ENCODE measurements around the gene ALOX15B. TPM values are rescaled to one million over a fixed set of nuclear protein-coding genes. Genes with fewer than 3 reads are reported as not detected.
"Not testable (repeated sequence)": the region's sequence is repeated elsewhere in the genome, so short reads cannot be mapped to it uniquely, and the experiment has no call there.

Gene ALOX15B
- total RNA-seq, 1 experiment from 2014 or later = not detected

- not testable (repeated sequence) for DNase-seq (ENCODE audit: low spot score)
Measured at GRCh38 chr17:8061851-8062250, 23.0 kb downstream of the ALOX15B start.

- DNase-seq (ENCODE audit: low spot score) = no peak
Measured at GRCh38 chr17:8062435-8062806, 23.6 kb downstream of the ALOX15B start.

GRCh38 chr17:8062807-8063483, 24.1 kb downstream of the ALOX15B start:
- DNase-seq (ENCODE audit: low spot score) = no peak

GRCh38 chr17:8063761-8064534, 25.1 kb downstream of the ALOX15B start:
- DNase-seq (ENCODE audit: low spot score) = no peak

GRCh38 chr17:8064561-8065019, 25.7 kb downstream of the ALOX15B start:
- DNase-seq (ENCODE audit: low spot score) = no peak

GRCh38 chr17:8066841-8067775, 28.2 kb downstream of the ALOX15B start:
- no peak for DNase-seq (ENCODE audit: low spot score)

- no peak for DNase-seq (ENCODE audit: low spot score)
Measured at GRCh38 chr17:8067806-8068205, 28.9 kb downstream of the ALOX15B start.

- DNase-seq (ENCODE audit: low spot score) = no peak
Measured at GRCh38 chr17:8068736-8069586, 30.1 kb downstream of the ALOX15B start.

- no peak for DNase-seq (ENCODE audit: low spot score)
Measured at GRCh38 chr17:8069587-8069860, 30.7 kb downstream of the ALOX15B start.

- DNase-seq (ENCODE audit: low spot score) = no peak
Measured at GRCh38 chr17:8071496-8071895, 32.6 kb downstream of the ALOX15B start.

GRCh38 chr17:8072341-8072728, 33.5 kb downstream of the ALOX15B start:
- no peak for DNase-seq (ENCODE audit: low spot score)

GRCh38 chr17:8072729-8073461, 34.0 kb downstream of the ALOX15B start:
- no peak for DNase-seq (ENCODE audit: low spot score)

- peak; percentile 58 for DNase-seq (ENCODE audit: low spot score)
Measured at GRCh38 chr17:8073627-8074484, 35.0 kb downstream of the ALOX15B start.

GRCh38 chr17:8074554-8074953, 35.7 kb downstream of the ALOX15B start:
- DNase-seq (ENCODE audit: low spot score) = no peak

GRCh38 chr17:8075081-8075480, 36.2 kb downstream of the ALOX15B start:
- DNase-seq (ENCODE audit: low spot score) = no peak

- DNase-seq (ENCODE audit: low spot score) = no peak
Measured at GRCh38 chr17:8075574-8076342, 36.9 kb downstream of the ALOX15B start.

GRCh38 chr17:8076502-8077266, 37.8 kb downstream of the ALOX15B start:
- no peak for DNase-seq (ENCODE audit: low spot score)

GRCh38 chr17:8077939-8078338, 39.1 kb downstream of the ALOX15B start:
- DNase-seq (ENCODE audit: low spot score) = not testable (repeated sequence)
